ES-I3 (cell line): ENCODE results near the gene C11orf65.
"Not testable (repeated sequence)": the region's sequence is repeated elsewhere in the genome, so short reads cannot be mapped to it uniquely, and the experiment has no call there.

Experiments
- H3K36me3 ChIP-seq: 2 replicates; pipeline ENCODE4 v1.6.1; 2013; ENCODE audit warnings: mild to moderate bottlenecking, low read length, control low read depth, moderate library complexity; ENCODE audit not compliant: insufficient read depth
- H3K4me1 ChIP-seq: 2 replicates; pipeline ENCODE4 v1.6.1; 2013; ENCODE audit warnings: mild to moderate bottlenecking, control low read depth, low read length; ENCODE audit not compliant: insufficient read depth
- H3K9ac ChIP-seq: 2 replicates; pipeline ENCODE4 v1.6.1; 2013; ENCODE audit warnings: low read depth, mild to moderate bottlenecking, low read length, moderate library complexity
- H3K9me3 ChIP-seq: 2 replicates; pipeline ENCODE4 v1.6.1; 2013; ENCODE audit warnings: mild to moderate bottlenecking, low read length, moderate library complexity; ENCODE audit not compliant: control insufficient read depth, insufficient read depth

Gene C11orf65

DNA sequence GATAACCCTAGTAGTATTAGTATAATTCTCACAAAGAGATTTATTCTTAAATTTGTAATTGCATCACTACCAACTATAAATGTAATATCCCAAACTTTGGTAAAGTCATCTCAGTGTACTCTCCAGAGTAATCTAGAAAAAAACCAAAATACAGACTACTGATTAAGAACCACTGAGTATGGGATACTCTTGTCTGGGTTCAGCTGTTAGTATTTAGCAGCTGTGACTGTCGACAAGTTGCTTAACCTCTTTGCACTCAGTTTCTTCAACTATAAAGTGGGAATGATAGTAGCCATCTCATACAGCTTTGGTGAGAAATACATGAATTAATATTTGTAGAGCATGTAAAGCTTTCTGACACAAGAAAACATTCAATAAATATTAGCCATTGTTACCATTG, 35.3 kb downstream of the C11orf65 start:
- no peaks in the 10 kb centered on the region for H3K4me1 ChIP-seq
- peaks cover 4% of the 10 kb centered on the region; the same call in 1 of the 2 replicates for H3K9me3 ChIP-seq
- H3K9ac ChIP-seq: no peak overlapping the region
- no peaks in the 10 kb centered on the region for H3K36me3 ChIP-seq

DNA sequence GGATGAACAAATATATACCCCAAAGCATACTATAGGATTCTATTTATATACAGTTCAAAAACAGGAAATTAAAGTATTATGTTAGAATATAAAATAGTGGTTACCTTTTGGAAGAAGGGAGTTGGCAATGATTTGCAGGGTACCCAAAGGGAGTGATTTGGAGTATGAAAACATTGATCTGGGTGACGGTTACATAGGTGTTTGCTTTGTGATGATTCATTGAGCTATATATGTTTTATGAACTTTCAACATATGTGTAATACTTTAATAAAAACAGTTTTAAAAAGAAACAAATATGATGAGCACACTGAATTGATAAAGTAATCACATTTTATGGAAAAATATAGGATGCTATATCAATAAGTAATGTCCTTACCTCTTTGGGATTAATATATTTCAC, 36.0 kb downstream of the C11orf65 start:
- no peaks in the 10 kb centered on the region for H3K4me1 ChIP-seq
- H3K9ac ChIP-seq: no peak overlapping the region
- H3K9me3 ChIP-seq: peaks cover 4% of the 10 kb centered on the region; the same call in 1 of the 2 replicates
- H3K36me3 ChIP-seq: no peaks in the 10 kb centered on the region

DNA sequence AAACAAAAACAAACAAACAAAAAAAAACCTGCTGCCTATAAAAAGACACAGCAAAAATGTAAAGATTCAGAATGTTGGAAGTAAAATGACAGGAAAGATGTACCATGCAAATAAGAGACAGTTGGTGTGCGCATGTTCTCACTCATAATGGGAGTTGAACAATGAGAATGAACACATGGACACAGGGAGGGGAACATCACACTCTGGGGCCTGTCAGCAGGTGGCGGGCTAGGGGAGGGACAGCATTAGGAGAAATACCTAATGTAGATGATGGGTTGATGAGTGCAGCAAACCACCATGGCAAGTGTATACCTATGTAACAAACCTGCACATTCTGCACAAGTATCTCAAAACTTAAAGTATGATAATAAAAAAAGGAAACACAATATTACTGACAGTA, 49.8 kb downstream of the C11orf65 start:
- H3K36me3 ChIP-seq, H3K9me3 ChIP-seq, H3K9ac ChIP-seq, H3K4me1 ChIP-seq: not testable (repeated sequence)

DNA sequence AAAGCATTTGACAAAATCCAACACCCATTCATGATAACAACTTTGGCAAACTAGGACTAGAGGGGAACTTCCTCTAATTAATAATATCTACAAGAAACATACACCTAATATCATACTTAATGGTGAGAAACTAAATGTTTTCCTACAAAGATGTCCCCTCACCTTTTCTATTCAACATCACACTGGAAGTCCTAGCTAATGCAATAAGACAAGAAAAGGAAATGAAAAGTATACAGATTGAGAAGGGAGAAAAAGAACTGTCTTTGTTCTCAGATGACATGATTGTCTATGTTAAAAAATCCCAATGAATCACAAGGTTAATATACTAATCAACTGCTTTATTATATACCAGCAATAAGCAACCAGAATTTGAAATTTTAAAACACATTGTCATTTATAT, 52.4 kb downstream of the C11orf65 start:
- H3K4me1 ChIP-seq: no peaks in the 10 kb centered on the region
- no peaks in the 10 kb centered on the region for H3K9me3 ChIP-seq
- no peak overlapping the region for H3K9ac ChIP-seq
- H3K36me3 ChIP-seq: no peaks in the 10 kb centered on the region

DNA sequence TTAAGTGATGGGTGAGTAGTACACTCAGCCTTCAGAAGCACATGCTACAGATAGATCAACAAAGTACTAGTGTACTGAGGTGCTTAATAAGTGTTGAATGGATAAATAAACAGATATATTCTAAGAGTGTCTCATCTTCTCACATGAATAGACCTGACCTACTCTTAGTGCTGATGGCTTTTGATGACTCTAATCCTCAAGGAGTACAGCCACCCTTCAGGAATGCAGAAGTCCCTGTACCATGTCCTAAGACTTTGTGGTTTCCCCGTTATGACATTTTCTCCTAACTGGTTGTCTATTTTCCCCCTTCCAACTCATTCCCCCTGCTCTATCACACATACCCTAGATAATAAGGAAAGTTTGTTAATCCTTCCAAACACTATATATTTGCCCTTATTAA, 61.6 kb downstream of the C11orf65 start:
- H3K4me1 ChIP-seq: no peaks in the 10 kb centered on the region
- H3K9me3 ChIP-seq: no peaks in the 10 kb centered on the region
- no peak overlapping the region for H3K9ac ChIP-seq
- no peaks in the 10 kb centered on the region for H3K36me3 ChIP-seq

DNA sequence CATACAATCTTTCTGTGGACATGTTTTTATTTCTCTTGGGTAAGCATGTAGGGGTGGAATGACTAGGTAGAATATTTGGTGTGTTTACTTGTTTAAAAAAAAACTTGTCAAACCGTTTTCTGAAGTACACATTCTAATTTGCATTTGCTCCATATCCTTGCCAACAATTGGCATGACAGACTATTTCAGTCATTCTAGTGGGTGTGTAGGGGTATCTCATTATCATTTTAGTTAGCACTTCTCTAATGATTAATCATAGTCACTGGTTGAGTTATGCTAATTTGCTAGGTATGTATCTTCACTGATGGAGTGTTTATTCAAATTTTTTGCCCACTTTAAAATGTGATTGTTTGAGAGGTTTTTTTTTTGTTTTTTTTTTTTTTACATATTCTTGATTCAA, 64.3 kb downstream of the C11orf65 start:
- no peaks in the 10 kb centered on the region for H3K9me3 ChIP-seq
- H3K36me3 ChIP-seq: no peaks in the 10 kb centered on the region

DNA sequence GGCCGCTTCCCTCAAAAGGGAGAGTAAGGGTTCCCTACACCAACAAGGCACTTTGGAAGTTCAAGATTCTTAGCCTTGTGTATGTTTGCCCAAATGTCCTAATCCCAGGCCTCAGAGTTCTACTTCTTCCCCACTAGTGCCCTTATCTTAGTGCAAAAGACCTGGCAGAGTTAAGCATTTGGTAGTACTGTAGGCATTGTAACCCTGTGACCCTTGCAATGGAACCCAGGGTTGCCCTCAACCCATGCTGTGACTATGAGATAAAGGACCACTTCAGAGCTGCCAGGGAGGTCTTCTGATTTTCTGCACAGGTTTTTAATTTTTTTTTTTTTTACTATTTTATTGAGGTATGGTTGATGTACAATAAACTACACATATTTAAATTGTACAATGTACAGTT, 65.1 kb downstream of the C11orf65 start:
- no peaks in the 10 kb centered on the region for H3K36me3 ChIP-seq
- H3K9ac ChIP-seq: no peak overlapping the region

More for the DNA sequence above, 64.3 kb downstream of the C11orf65 start:
- Histone ChIP-seq H3K4me1 (no peaks in the 10 kb centered on the region), H3K9ac (no peak overlapping the region)

DNA sequence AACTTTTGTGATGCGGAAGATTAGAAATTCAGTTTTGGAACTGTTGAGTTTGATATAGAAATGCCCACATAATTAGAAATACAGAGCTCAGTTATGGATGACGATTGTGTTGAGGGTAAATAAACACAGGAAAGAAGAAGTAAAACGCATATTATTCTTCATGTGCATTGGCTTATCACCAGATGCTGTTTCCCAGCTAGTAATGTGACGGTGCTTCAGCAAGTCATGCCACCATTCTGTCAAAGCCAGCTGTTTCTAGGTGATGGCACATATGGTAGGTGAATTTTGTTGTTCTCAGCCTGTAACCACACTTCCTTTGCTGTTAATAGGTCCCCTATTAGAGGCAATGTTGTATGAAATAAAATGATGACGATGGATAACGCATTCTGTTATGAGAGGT, 68.9 kb downstream of the C11orf65 start:
- Histone ChIP-seq H3K4me1 (no peaks in the 10 kb centered on the region), H3K9ac (no peak overlapping the region), H3K36me3 (no peaks in the 10 kb centered on the region), H3K9me3 (no peaks in the 10 kb centered on the region)

More for the DNA sequence above, 65.1 kb downstream of the C11orf65 start:
- Histone ChIP-seq H3K4me1 (no peaks in the 10 kb centered on the region), H3K9me3 (no peaks in the 10 kb centered on the region)

DNA sequence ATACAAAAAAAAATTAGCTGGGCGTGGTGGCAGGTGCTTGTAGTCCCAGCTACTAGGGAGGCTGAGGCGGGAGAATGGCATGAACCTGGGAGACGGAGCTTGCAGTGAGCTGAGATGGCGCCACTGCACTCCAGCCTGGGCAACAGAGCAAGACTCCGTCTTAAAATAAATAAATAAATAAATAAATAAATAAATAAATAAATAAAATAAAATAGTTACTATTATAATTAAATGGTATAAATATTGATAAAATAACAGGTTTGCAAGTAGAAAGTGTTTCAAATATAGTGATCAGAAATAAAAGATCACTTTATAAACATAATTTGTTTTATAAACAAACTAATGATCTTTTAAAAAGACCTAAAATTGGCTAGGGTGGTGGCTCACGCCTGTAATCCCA, 70.7 kb downstream of the C11orf65 start:
- H3K36me3 ChIP-seq, H3K9me3 ChIP-seq, H3K9ac ChIP-seq, H3K4me1 ChIP-seq: not testable (repeated sequence)

DNA sequence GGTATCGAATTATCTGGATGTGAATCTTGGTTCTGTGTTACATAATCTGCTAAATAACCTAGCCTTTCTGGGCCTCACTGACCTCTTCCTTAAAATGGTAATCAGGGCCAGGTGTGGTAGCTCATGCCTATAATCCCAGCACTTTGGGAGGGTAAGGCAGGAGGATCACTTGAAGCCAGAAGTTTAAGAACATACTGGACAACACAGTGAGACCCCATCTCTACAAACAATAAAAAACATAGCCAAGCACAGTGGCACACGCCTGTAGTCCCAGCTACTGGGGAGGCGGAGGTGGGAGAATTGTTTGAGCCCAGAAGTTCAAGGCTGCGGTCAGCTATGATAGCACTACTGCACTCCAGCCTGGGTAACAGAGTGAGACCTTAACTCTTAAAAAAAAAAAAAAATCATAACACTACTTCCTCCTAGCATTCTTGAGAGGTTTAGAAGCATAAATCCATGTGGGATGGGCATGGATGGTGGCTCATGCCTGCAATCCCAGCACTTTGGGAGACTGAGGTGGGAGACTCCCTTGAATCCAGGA, 72.5 kb downstream of the C11orf65 start:
- Histone ChIP-seq H3K36me3 (no peaks in the 10 kb centered on the region), H3K9me3 (no peaks in the 10 kb centered on the region), H3K9ac (no peak overlapping the region), H3K4me1 (no peaks in the 10 kb centered on the region)

DNA sequence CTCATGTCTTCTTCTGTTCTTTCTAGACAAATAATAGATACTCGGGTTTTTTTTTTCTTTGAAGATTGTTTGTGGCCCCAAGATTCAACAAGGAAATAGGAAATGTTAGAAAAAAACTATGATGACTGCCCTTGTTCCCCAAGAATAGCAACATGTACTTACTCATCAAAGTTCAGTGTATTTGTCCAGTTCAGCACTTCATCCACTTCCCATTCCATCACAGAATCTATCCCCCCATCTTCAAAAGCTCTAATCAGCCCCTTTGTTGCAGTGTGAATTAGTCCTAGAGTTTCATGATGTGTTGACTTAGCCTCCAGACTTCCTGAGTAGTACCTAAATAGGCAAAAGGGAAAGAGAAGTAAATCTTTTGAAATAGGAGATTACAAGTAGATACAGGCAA, 74.3 kb downstream of the C11orf65 start:
- Histone ChIP-seq H3K36me3 (no peaks in the 10 kb centered on the region), H3K9ac (no peak overlapping the region), H3K4me1 (no peaks in the 10 kb centered on the region), H3K9me3 (no peaks in the 10 kb centered on the region)

DNA sequence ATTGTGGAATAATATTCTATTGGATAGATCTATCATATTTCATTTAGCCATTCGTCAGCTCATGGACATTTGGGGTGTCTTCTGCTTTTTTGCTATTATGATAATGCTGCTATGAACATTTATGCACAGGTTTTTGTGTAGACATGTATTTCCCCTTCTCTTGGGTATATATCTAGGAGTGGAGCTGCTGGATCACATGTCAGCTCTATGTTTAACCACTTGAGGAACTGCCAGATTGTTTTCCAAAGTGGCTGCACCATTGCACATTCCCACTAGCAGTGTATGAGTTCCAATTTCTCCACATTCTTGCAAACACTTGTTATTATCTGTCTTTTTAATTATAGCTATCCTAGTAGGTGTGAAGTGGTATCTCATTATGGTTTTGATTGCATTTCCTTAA, 75.0 kb downstream of the C11orf65 start:
- Histone ChIP-seq H3K4me1 (no peaks in the 10 kb centered on the region), H3K9ac (no peak overlapping the region), H3K36me3 (no peaks in the 10 kb centered on the region), H3K9me3 (no peaks in the 10 kb centered on the region)

DNA sequence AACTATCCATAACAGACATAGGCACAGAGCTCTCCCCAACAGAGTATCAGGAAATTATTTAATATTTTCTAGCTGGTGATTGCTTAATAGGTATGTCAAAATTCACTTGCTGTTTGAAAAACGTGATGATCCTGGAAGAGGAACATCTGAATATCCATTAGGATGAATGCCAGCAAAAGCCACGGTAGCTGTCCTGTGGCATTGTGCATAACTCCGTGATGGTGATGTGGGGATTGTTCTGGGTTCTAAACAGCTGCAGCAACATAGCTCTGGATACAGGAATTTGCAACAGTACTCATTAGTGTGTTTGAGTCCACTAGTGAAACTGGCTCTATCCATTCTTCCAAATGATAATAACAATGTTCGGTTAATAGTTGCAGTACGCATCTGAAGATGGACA, 78.8 kb downstream of the C11orf65 start:
- Histone ChIP-seq H3K36me3 (no peaks in the 10 kb centered on the region), H3K4me1 (no peaks in the 10 kb centered on the region), H3K9me3 (no peaks in the 10 kb centered on the region), H3K9ac (no peak overlapping the region)

DNA sequence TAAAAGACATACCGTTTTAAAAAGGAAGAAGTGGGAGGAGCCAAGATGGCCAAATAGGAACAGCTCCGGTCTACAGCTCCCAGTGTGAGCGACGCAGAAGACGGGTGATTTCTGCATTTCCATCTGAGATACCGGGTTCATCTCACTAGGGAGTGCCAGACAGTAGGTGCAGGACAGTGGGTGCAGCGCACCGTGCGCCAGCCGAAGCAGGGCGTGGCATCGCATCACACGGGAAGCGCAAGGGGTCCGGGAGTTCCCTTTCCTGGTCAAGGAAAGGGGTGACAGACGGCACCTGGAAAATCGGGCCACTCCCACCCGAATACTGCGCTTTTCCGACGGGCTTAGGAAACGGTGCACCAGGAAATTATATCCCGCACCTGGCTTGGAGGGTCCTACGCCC, 93.8 kb downstream of the C11orf65 start:
- H3K9me3 ChIP-seq, H3K4me1 ChIP-seq, H3K9ac ChIP-seq, H3K36me3 ChIP-seq: not testable (repeated sequence)

DNA sequence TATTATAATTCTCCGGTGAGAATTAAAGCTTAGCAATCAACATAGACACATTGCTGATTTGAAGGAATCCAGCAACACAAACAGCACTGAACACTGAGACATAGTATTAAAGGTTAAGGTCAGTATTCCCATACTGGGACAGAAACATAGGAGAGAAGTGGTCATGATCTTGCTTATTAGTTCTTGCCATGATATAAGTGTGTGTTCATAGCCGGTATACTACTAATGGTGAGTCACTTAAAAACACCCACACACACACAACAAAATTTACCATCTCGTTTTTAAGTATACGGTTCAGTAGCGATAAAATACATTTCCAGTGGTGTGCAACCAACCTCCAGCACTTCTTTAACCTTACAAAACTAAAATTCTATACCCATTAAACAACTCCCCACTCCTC, 96.3 kb downstream of the C11orf65 start:
- Histone ChIP-seq H3K9me3 (no peaks in the 10 kb centered on the region), H3K9ac (no peak overlapping the region), H3K4me1 (no peaks in the 10 kb centered on the region)

DNA sequence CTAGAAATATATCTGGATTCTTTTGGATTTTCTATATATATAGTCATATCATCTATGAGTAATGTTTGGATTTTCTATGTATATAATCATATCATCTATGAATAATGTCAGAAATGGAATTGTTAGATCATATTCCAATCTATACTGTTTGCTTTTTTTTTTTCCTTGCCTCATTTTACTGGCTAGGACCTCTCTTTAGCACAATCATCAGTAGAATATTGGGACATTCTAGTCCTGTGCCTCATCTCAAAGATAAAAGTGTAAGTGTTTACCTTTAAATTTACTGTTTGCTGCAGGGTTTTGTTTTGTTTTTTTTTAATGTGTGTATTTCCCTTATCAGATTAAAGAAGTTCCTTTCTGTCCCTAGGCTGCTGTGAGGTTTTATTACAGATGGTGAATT, 97.0 kb downstream of the C11orf65 start:
- H3K4me1 ChIP-seq: no peaks in the 10 kb centered on the region
- H3K36me3 ChIP-seq: peaks cover 2% of the 10 kb centered on the region; the same call in 1 of the 2 replicates
- H3K9me3 ChIP-seq: no peaks in the 10 kb centered on the region
- H3K9ac ChIP-seq: no peak overlapping the region

More for the DNA sequence above, 96.3 kb downstream of the C11orf65 start:
- no peaks in the 10 kb centered on the region for H3K36me3 ChIP-seq
